Measurements from ENCODE around the gene EMP2.

Gene EMP2

GRCh38 chr16:10617662-10618420 is 37.4 kb upstream of the EMP2 start:
- no peak overlapping the region for H3K4me3 ChIP-seq (ENCODE audit: low read length)
- H3K27me3 ChIP-seq (ENCODE audit: control insufficient read depth, insufficient read depth, low read length): peaks cover 3% of the 10 kb centered on the region
- H3K4me1 ChIP-seq (ENCODE audit: control insufficient read depth, insufficient read depth, low read length): peaks cover 44% of the 10 kb centered on the region
- no peaks in the 10 kb centered on the region for H3K9me3 ChIP-seq (ENCODE audit: control insufficient read depth, low read length)
- no peaks in the 10 kb centered on the region for H3K36me3 ChIP-seq (ENCODE audit: control insufficient read depth, insufficient read depth, low read length)
- no peak overlapping the region for H3K9ac ChIP-seq (ENCODE audit: low read length)

DNA sequence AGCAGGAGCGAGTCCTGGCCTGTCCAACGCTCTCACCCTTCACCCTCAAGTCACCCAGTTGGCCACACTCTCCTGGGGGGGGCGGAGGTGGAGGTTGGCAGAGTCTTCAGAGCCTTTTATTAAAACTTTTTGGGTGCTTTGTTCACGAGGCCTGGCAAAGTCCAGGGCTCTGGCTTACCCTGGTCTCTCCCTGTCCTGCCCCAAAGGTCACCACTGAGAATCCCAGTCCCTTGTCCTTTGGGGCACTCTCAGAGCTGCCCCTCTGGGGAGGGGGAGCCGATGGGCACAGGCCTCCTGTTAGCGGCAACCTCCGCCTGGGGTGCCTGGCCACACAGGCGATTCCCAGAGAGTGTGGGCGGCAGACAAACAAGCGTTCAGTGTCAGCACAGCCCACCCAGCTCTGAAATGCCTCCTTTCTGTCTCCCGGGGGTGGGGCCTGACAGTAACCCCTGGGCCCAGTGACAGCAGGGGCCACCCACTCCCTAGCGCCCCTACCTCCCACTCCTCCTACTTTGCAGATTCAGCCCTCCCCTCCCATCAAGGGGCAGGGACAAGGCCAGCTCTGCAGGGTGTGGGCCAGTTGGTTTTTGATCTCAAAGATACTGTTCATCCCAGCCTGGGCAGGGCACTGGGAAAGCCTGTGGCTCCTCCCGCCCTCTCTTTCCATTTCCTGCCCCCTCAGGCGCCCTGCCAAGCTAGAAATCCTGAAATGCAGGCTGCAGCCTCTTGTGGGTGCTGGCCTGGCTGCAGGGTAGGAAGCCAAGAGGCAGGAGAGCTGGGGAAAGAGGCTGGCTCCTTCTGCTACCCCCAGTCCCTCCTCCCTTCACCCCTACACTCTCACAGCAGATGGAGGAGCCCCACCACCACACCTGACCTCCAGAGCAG is 36.6 kb upstream of the EMP2 start:
- no peaks in the 10 kb centered on the region for H3K9me3 ChIP-seq (ENCODE audit: control insufficient read depth, low read length)
- H3K4me3 ChIP-seq (ENCODE audit: low read length): no peak overlapping the region
- H3K9ac ChIP-seq (ENCODE audit: low read length): no peak overlapping the region
- H3K27me3 ChIP-seq (ENCODE audit: control insufficient read depth, insufficient read depth, low read length): peaks cover 3% of the 10 kb centered on the region
- no peaks in the 10 kb centered on the region for H3K36me3 ChIP-seq (ENCODE audit: control insufficient read depth, insufficient read depth, low read length)
- peaks cover 39% of the 10 kb centered on the region for H3K4me1 ChIP-seq (ENCODE audit: control insufficient read depth, insufficient read depth, low read length)

DNA sequence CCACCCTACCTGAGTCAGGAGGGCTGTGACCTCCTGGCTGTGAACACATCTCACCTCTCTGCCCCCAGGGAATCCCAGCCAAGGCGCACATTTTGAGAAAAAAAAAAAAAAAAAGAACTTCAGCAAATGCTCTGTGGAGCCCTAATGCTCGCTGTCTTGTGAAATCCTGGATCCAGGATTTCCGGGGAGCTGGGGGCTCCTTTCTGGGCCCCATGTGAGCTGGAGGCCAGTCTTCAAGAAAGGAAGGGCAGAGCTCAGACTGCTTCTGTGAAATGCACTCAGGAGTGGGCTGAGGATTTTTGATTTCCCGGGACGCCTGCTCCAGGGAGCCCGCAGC is 36.0 kb upstream of the EMP2 start:
- Histone ChIP-seq H3K4me1 (ENCODE audit: control insufficient read depth, insufficient read depth, low read length) (peaks cover 36% of the 10 kb centered on the region), H3K9ac (ENCODE audit: low read length) (no peak overlapping the region), H3K36me3 (ENCODE audit: control insufficient read depth, insufficient read depth, low read length) (no peaks in the 10 kb centered on the region), H3K27me3 (ENCODE audit: control insufficient read depth, insufficient read depth, low read length) (peaks cover 3% of the 10 kb centered on the region), H3K9me3 (ENCODE audit: control insufficient read depth, low read length) (no peaks in the 10 kb centered on the region), H3K4me3 (ENCODE audit: low read length) (no peak overlapping the region)

GRCh38 chr16:10614685-10615084 is 34.3 kb upstream of the EMP2 start:
- H3K4me3 ChIP-seq (ENCODE audit: low read length): no peak overlapping the region
- peaks cover 3% of the 10 kb centered on the region for H3K27me3 ChIP-seq (ENCODE audit: control insufficient read depth, insufficient read depth, low read length)
- H3K4me1 ChIP-seq (ENCODE audit: control insufficient read depth, insufficient read depth, low read length): peaks cover 30% of the 10 kb centered on the region
- no peak overlapping the region for H3K9ac ChIP-seq (ENCODE audit: low read length)
- no peaks in the 10 kb centered on the region for H3K36me3 ChIP-seq (ENCODE audit: control insufficient read depth, insufficient read depth, low read length)
- H3K9me3 ChIP-seq (ENCODE audit: control insufficient read depth, low read length): no peaks in the 10 kb centered on the region

- Histone ChIP-seq H3K9ac (ENCODE audit: low read length) (no peak overlapping the region), H3K9me3 (ENCODE audit: control insufficient read depth, low read length) (no peaks in the 10 kb centered on the region), H3K36me3 (ENCODE audit: control insufficient read depth, insufficient read depth, low read length) (no peaks in the 10 kb centered on the region), H3K4me3 (ENCODE audit: low read length) (no peak overlapping the region), H3K27me3 (ENCODE audit: control insufficient read depth, insufficient read depth, low read length) (no peaks in the 10 kb centered on the region), H3K4me1 (ENCODE audit: control insufficient read depth, insufficient read depth, low read length) (peaks cover 24% of the 10 kb centered on the region)
These were observed 33.5 kb upstream of the EMP2 start for GRCh38 chr16:10613785-10614485.

GRCh38 chr16:10612649-10613179 is 32.3 kb upstream of the EMP2 start:
- no peak overlapping the region for H3K4me3 ChIP-seq (ENCODE audit: low read length)
- no peaks in the 10 kb centered on the region for H3K27me3 ChIP-seq (ENCODE audit: control insufficient read depth, insufficient read depth, low read length)
- H3K9ac ChIP-seq (ENCODE audit: low read length): no peak overlapping the region
- peaks cover 12% of the 10 kb centered on the region for H3K4me1 ChIP-seq (ENCODE audit: control insufficient read depth, insufficient read depth, low read length)
- no peaks in the 10 kb centered on the region for H3K9me3 ChIP-seq (ENCODE audit: control insufficient read depth, low read length)
- H3K36me3 ChIP-seq (ENCODE audit: control insufficient read depth, insufficient read depth, low read length): no peaks in the 10 kb centered on the region

GRCh38 chr16:10611825-10612342 is 31.5 kb upstream of the EMP2 start:
- Histone ChIP-seq H3K36me3 (ENCODE audit: control insufficient read depth, insufficient read depth, low read length) (no peaks in the 10 kb centered on the region), H3K27me3 (ENCODE audit: control insufficient read depth, insufficient read depth, low read length) (no peaks in the 10 kb centered on the region), H3K4me1 (ENCODE audit: control insufficient read depth, insufficient read depth, low read length) (peaks cover 4% of the 10 kb centered on the region), H3K9ac (ENCODE audit: low read length) (no peak overlapping the region), H3K9me3 (ENCODE audit: control insufficient read depth, low read length) (no peaks in the 10 kb centered on the region), H3K4me3 (ENCODE audit: low read length) (no peak overlapping the region)

DNA sequence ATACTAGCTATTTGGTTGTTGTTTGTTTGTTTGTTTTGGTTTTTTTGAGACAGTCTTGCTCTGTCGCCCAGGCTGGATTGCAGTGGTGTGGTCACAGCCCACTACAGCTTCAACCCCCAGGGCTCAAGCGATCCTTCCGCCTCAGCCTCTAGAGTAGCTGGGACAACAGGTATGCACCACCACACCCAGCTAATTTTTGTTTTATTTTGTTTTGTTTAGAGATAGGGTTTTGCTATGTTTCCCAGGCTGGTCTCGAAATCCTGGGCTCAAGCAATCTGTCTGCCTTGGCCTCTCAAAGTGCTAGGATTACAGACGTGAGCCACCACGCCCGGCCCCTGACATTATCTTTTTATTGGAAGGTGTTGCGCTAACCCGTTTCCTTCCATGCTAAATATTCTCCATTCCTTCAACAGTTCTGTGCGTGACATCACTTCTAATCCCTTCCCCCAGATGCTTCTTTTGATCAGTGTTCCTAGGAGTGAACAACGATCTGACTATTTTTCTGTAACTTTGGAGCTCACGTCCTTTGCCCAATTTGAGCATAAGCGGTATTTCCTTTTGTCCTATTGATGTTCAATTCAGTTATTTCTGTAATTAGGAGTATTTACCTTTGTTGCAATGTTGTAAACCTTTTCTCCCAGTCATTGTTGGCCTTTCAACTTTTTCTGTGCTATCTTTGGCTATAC is 30.2 kb upstream of the EMP2 start:
- Histone ChIP-seq H3K27me3 (ENCODE audit: control insufficient read depth, insufficient read depth, low read length) (no peaks in the 10 kb centered on the region), H3K36me3 (ENCODE audit: control insufficient read depth, insufficient read depth, low read length) (no peaks in the 10 kb centered on the region), H3K9ac (ENCODE audit: low read length) (no peak overlapping the region), H3K9me3 (ENCODE audit: control insufficient read depth, low read length) (no peaks in the 10 kb centered on the region), H3K4me1 (ENCODE audit: control insufficient read depth, insufficient read depth, low read length) (no peaks in the 10 kb centered on the region), H3K4me3 (ENCODE audit: low read length) (no peak overlapping the region)

DNA sequence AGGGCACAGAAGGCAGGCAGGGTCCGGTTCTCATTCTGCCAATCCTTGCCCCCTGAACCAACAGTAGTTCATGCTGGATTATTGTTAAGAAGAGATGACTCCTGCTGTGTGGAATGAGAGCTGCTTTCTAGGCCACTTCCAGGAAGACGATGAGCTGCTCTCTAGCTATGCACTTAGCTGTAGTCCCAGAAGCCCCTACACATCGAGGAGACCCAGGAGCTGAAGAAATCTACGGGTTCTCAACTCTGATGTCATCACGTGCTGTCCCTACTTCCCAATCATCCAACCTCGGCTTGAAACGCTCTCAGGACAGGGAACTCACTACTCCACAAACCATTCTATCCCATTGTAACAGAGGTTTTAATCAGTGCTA is 29.0 kb upstream of the EMP2 start:
- Histone ChIP-seq H3K9ac (ENCODE audit: low read length) (no peak overlapping the region), H3K27me3 (ENCODE audit: control insufficient read depth, insufficient read depth, low read length) (no peaks in the 10 kb centered on the region), H3K9me3 (ENCODE audit: control insufficient read depth, low read length) (no peaks in the 10 kb centered on the region), H3K4me1 (ENCODE audit: control insufficient read depth, insufficient read depth, low read length) (no peaks in the 10 kb centered on the region), H3K4me3 (ENCODE audit: low read length) (no peak overlapping the region), H3K36me3 (ENCODE audit: control insufficient read depth, insufficient read depth, low read length) (no peaks in the 10 kb centered on the region)

DNA sequence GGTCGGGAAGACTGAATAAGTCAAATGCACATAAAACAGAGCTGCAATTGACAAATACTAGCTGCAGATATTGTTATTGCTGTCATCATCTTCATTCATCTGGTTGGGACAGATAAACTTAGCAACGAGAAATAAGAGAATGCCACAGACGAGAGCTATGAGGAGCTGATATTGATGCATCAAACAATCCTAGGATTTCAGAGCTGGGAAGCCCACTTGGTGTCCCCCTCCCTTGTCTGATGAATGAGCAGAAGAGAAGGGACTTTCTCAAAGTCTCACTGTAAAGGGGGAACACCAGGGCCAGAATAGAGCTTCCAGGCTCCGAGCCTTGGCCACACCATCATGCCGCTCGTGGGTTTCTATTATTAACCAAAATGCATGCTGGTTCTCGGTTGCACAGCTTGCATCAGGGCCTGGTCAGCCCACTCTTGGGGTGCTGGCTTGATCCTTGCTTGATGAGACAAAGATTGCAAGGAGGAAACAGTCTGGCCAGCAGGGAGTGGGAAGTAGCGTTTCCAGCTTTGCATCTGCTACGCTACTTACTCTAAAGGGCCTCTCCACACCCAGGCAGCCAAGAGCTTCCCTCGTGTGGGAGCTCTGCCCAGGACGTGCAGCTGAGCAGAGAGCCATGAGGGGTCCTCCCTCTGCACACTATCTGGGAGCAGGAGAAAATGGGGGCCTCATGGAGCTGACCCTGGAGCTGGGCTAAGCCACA is 28.4 kb upstream of the EMP2 start:
- Histone ChIP-seq H3K27me3 (ENCODE audit: control insufficient read depth, insufficient read depth, low read length) (no peaks in the 10 kb centered on the region), H3K4me1 (ENCODE audit: control insufficient read depth, insufficient read depth, low read length) (no peaks in the 10 kb centered on the region), H3K9ac (ENCODE audit: low read length) (no peak overlapping the region), H3K36me3 (ENCODE audit: control insufficient read depth, insufficient read depth, low read length) (no peaks in the 10 kb centered on the region), H3K9me3 (ENCODE audit: control insufficient read depth, low read length) (no peaks in the 10 kb centered on the region), H3K4me3 (ENCODE audit: low read length) (no peak overlapping the region)

DNA sequence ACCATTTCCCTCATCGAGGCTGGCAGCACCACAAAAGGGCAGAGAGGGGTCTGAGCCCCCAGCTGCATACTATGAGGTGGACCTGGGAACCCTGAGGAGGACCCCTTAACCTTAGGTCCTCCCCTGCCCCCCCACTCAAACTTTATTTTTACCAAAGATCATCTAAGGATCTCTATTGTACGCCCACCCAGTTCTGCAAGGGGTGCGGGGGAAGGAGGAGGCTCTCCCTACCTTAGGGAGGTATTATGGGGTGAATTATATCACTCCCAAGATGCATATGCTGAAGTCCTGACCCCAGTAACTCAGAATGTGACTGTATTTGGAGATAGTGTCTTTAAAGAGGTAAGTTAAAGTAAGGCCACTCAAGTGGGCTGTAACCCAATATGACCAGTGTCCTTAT is 26.8 kb upstream of the EMP2 start:
- Histone ChIP-seq H3K27me3 (ENCODE audit: control insufficient read depth, insufficient read depth, low read length) (no peaks in the 10 kb centered on the region), H3K9me3 (ENCODE audit: control insufficient read depth, low read length) (no peaks in the 10 kb centered on the region), H3K4me3 (ENCODE audit: low read length) (no peak overlapping the region), H3K4me1 (ENCODE audit: control insufficient read depth, insufficient read depth, low read length) (peaks cover under 1% of the 10 kb centered on the region), H3K36me3 (ENCODE audit: control insufficient read depth, insufficient read depth, low read length) (no peaks in the 10 kb centered on the region), H3K9ac (ENCODE audit: low read length) (no peak overlapping the region)
